ENCODE results near the gene ANKFN1.

Gene ANKFN1

DNA sequence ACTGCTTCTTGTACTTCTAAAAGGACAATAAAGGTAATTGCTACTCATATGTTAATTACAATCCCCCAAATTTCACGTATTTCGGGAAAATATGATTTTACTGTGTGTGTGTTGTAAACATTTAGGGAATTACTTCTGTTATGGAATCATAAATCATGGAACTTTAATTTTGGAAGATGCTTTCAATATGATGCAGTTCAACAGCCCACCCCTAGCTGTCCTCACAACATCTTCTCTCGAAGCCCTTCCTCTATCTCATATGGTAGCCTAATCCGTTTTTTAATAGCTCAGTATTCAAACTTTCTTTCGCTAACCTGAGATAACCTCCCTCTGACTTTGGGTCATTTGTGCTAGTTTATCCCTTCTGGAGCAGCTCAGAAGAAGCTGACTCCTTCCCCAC, 78.4 kb downstream of the ANKFN1 start:
- TF ChIP-seq, protein P1, sequence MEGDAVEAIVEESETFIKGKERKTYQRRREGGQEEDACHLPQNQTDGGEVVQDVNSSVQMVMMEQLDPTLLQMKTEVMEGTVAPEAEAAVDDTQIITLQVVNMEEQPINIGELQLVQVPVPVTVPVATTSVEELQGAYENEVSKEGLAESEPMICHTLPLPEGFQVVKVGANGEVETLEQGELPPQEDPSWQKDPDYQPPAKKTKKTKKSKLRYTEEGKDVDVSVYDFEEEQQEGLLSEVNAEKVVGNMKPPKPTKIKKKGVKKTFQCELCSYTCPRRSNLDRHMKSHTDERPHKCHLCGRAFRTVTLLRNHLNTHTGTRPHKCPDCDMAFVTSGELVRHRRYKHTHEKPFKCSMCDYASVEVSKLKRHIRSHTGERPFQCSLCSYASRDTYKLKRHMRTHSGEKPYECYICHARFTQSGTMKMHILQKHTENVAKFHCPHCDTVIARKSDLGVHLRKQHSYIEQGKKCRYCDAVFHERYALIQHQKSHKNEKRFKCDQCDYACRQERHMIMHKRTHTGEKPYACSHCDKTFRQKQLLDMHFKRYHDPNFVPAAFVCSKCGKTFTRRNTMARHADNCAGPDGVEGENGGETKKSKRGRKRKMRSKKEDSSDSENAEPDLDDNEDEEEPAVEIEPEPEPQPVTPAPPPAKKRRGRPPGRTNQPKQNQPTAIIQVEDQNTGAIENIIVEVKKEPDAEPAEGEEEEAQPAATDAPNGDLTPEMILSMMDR (IDR thresholded peaks at IDR 0.05; ENCODE audit: insufficient read depth, missing control alignments), result no peak
- no peak for DNase-seq (ENCODE audit: insufficient read length, low spot score)
- no peak for FAIRE-seq

DNA sequence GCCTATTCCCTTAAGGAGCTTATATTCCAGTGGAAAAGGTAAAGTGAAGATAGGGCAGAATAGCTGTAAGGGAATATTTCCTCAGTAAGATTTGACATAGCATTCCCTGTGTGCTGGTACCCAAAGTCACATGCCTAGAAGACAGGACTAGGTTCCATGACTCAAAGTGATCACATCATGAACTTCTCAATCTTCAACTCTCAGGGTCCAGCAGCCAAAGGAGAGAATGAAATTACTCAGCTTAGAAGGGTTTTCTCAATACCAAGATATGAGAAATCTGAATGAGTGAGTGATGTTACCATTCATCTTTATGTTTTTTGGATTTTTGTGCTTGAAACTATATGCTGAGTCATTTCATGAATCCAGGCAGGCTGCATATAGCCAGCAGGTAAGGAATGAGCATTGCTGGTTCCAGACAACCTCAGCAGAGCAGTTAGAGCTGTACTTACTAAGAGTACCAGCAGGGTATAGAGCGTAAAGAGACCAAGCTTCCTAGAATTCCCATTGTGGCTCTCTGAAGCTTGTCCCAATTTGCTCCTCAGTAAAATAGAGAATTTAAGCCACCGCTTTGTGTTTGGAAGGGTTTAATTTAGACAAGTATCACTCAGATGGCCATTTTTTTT, 91.1 kb downstream of the ANKFN1 start:
- TF ChIP-seq, protein P1 (IDR thresholded peaks at IDR 0.05; ENCODE audit: insufficient read depth, missing control alignments), result no peak
- no peak for FAIRE-seq
- DNase-seq (ENCODE audit: insufficient read length, low spot score), result no peak

DNA sequence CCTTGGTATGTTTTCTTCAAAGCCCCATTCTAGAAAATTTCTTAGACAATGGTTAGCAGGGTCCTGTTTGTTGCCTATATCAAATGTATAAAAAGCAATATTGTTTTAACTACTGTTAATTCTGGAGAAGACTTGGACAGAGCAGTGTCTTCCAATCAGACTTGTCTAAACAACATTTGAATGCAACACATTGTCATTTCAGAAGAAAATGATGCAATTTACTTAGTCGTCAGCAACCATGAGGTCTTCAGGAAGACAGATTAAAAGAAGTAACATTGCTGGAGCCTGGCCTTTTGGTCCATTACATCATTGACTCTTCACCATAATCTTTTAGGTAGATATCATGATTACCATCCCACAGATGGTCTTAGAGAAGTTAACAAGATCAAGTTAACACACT, 94.5 kb downstream of the ANKFN1 start:
- TF ChIP-seq, protein P1 (IDR thresholded peaks at IDR 0.05; ENCODE audit: insufficient read depth, missing control alignments), result no peak
- no peak for FAIRE-seq
- DNase-seq (ENCODE audit: insufficient read length, low spot score), result no peak

DNA sequence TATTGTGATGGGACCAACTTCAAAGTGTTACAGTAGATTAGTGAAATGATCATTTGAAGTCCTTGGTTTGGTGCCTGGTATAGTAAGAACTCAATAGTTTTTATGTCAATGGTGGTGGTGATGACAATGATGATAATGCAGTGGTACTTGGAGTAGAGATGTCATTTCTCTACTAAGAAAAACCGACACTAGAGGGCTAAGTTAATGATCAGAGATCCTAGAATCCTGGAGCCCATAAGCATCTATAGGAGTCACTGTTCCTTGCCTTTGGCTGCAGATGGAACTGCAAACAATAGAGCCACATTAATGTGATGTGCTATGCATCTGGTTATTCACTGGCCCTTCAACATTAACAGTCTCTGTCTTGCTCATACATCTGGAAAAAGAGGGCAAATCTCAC, 103.8 kb downstream of the ANKFN1 start:
- TF ChIP-seq, protein P1 (IDR thresholded peaks at IDR 0.05; ENCODE audit: insufficient read depth, missing control alignments), result no peak
- DNase-seq (ENCODE audit: insufficient read length, low spot score), result no peak
- no peak for FAIRE-seq

DNA sequence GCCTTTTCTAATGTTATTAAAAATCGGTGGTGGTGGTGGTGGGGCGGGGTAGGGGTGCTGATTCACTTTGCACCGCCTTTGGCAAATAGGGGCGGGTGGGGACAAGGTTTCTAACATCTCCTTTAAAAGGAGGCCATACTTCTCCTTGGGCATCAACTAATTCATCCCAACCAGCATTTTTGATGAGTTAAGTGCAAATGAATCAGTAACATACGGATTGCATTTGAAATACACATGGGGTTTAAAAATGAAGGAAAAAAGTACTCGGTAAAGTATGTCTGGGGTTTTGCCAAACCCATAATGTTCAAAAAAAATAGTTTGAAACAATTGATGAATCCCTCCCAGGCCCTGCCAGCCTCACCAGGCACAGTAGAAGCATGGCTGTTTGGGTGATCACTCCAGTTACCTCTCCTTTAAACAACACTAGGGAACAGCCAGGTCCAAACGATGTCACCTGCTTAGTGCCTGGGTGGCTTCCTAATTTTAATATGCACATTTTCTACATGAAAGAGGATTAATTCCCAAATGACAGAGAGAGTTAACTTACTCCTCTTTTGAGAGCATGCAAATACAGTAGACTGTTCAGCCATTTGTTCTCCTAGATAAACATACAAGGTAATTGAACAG, 107.2 kb downstream of the ANKFN1 start:
- DNase-seq (ENCODE audit: insufficient read length, low spot score) (no peak), FAIRE-seq (no peak)
- TF ChIP-seq, protein P1 (IDR thresholded peaks at IDR 0.05; ENCODE audit: insufficient read depth, missing control alignments), result no peak

DNA sequence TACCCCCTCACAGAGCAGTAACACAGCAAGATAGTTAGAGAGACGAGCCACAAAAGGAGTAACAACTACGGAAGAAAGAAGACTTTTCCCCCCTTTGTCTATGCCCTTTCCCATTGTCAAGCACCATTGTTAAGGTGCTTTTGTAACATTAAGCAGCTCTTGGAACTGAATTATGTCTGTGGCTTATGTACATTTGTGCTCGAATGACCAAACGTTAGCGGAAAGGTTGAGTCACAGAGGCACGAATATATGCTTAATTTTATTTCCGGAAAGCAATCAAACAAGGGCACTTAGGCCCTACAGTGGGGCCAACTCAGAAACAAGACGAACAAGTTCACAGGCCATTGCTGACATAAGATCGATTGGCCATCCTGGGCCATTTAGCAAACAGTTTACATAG, 109.5 kb downstream of the ANKFN1 start:
- DNase-seq (ENCODE audit: insufficient read length, low spot score), result no peak
- FAIRE-seq, result no peak
- TF ChIP-seq, protein P1 (IDR thresholded peaks at IDR 0.05; ENCODE audit: insufficient read depth, missing control alignments), result no peak

All from D721Med (cell line).